ENCODE results near the gene FBXO47.

DNA sequence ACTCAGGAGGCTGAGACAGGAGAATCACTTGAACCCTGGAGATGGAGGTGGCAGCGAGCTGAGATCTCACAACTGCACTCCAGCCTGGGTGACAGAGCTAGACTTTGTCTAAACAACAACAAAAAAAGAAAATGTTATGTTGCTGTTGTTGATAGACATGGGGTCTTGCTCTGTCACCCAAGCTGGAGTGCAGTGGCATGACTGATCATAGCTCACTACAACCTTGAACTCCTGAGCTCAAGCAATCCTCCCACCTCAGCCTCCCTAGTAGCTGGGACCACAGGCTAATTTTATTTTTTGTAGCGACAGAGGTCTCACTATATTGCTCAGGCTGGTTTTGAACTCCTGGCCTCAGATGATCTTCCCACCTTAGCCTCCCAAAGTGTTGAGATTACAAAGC, 20.0 kb downstream of the FBXO47 start:
- no peak for TF ChIP-seq GATA2 (IDR thresholded peaks at IDR 0.05; ENCODE audit: low read depth, low read length)
- TF ChIP-seq GATA3 (IDR thresholded peaks at IDR 0.05; ENCODE audit: low read depth, low read length), result no peak
